ENCODE results near the gene AP1M1.

Gene AP1M1

DNA sequence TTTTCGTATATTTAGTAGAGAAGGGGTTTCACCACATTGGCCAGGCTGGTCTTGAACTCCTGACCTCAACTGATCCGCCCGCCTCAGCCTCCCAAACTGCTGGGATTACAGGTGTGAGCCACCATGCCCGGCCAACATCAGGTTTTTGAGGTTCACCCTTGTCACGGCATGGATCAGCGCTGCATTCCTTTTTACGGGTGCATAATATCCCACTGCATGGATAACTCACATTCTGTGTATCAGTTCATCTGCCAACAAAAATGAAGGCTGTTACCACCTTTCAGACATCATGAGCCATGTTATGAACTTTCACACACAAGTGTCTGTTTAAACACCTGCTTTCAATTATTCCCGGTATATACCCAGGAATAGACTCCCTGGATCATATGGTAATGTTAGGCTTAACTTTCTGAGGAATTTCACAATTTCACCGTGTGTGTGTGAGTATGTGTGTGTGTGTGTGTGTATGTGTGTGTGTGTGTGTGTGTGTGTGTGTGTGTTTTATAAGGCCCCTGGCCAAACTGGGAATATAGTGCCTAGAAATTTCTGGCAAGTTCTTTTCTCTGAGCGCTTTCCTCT lies 52.2 kb downstream of the AP1M1 start:
- Mint-ChIP-seq H3K27me3 (ENCODE audit: low read depth) (peaks cover 12% of the 10 kb centered on the region), H3K4me3 (no peak overlapping the region), H3K27ac (no peak overlapping the region), H3K9me3 (no peaks in the 10 kb centered on the region), H3K36me3 (ENCODE audit: low read depth) (peaks cover 1% of the 10 kb centered on the region), H3K4me1 (ENCODE audit: low read depth) (peaks cover 8% of the 10 kb centered on the region)

DNA sequence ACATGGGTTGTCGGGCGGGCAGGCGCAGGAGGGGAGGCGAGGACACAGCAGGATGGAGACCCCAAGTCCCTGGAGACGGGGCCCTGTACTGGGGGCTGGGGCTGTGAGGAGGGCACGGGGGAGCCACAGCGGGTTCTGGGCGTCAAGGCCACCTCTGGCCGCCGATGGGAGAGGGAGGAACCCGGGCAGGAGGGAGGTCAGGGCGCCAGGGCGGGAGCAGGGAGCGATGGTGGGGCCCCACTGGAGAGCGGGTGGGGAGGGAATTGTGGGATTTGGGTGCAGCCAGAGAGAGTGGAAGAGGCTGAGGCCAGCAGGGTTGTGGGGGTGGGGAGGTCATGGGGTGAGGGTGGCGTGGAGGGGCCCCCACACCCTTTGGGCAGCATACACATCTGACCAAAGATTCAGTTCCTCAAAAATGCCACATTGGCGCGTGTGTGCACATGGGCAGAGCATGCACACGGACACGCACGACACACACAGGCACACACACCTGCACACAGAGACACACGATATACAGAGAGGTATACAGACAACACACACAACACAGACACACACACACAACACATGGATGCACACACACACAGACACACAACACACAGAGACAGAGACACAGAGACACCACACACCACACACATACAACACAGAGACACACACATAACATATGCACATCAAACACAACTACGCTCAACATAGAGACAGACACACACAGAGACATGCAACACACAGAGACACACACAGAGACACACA lies 54.9 kb downstream of the AP1M1 start:
- no peaks in the 10 kb centered on the region for H3K27me3 Mint-ChIP-seq (ENCODE audit: low read depth)
- H3K36me3 Mint-ChIP-seq (ENCODE audit: low read depth) = no peaks in the 10 kb centered on the region
- H3K9me3 Mint-ChIP-seq = no peaks in the 10 kb centered on the region
- H3K4me1 Mint-ChIP-seq (ENCODE audit: low read depth) = peaks cover 4% of the 10 kb centered on the region
- no peak overlapping the region for H3K27ac Mint-ChIP-seq
- no peak overlapping the region for H3K4me3 Mint-ChIP-seq

DNA sequence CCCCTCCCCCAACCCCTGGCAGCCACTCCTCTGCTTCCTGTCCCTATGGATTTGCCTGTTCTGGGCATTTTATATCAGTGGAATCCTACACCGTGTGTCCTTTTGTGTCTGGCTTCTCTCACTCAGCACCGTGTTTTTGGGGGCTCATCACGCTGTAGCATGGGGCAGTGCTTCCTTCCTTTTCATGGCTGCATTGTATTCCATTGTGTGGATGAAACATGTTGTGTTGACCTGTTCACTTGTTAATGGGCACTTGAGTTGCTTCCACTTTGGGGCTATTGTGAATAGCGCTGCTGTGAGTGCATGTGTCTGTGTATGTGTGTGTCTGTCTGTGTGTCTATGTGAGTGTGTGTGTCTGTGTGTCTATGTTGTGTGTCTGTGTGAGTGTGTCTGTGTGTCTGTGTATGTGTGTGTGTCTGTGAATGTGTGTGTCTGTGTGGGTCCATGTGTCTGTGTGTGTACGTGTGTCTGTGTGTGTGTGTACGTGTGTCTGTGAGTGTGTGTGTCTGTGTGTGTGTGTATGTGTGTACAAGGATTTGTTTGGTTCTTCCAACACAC lies 57.2 kb downstream of the AP1M1 start:
- H3K9me3 Mint-ChIP-seq = no peaks in the 10 kb centered on the region
- H3K4me3 Mint-ChIP-seq = no peak overlapping the region
- H3K36me3 Mint-ChIP-seq (ENCODE audit: low read depth) = no peaks in the 10 kb centered on the region
- no peaks in the 10 kb centered on the region for H3K27me3 Mint-ChIP-seq (ENCODE audit: low read depth)
- no peak overlapping the region for H3K27ac Mint-ChIP-seq
- peaks cover 6% of the 10 kb centered on the region for H3K4me1 Mint-ChIP-seq (ENCODE audit: low read depth)

DNA sequence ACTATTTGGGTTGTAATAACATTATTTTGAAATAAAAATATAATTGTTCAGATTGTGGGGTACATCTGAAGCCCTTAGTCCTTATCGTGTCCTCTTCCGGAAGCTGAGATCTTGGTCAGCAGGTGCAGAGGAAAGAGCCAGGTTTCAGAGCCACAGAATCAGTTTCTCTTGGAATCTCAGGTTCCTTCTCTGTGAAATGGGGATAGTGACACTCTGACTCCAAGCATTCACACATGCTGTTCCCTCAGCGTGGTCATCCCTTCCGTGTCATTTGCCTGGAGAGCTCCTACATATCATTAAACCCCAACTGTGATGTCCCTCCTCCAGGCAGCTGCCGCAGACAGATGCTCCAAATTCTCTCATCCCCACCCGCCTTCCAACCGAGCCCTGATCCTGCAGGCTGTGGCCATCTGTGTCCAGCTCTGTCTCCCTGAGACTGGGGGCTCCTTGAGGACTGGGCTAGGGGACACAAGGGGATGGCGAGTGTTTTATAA lies 59.8 kb downstream of the AP1M1 start:
- H3K9me3 Mint-ChIP-seq = no peaks in the 10 kb centered on the region
- H3K36me3 Mint-ChIP-seq (ENCODE audit: low read depth) = peaks cover 2% of the 10 kb centered on the region
- peaks cover 3% of the 10 kb centered on the region for H3K27me3 Mint-ChIP-seq (ENCODE audit: low read depth)
- H3K27ac Mint-ChIP-seq = peak overlapping the region; percentile 26
- no peak overlapping the region for H3K4me3 Mint-ChIP-seq
- peaks cover 23% of the 10 kb centered on the region for H3K4me1 Mint-ChIP-seq (ENCODE audit: low read depth)

DNA sequence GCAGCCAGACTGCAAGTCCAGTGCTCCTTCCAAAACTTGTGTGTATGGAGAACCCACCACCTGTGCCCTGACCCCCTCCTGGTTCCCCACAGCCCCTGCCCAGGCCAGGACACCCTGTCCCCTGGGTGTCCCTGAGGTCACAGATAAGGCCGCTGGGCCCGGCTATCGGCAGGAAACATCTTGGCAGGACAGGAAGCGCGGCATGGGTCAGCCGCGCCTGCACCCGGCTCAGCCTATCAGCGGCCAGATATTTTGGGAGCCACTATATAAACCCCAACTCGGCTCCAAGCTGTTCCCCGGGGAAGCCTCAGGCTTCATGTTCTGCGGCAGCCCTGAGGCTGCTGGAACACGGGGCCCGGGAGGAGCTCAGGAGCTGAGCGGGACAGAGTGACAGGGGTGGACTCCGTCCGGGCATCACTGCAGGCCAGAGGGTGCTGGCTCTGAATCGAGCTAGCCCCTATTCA lies 60.8 kb downstream of the AP1M1 start:
- peaks cover 2% of the 10 kb centered on the region for H3K36me3 Mint-ChIP-seq (ENCODE audit: low read depth)
- peaks cover 26% of the 10 kb centered on the region for H3K4me1 Mint-ChIP-seq (ENCODE audit: low read depth)
- peaks cover 3% of the 10 kb centered on the region for H3K27me3 Mint-ChIP-seq (ENCODE audit: low read depth)
- H3K4me3 Mint-ChIP-seq = no peak overlapping the region
- H3K9me3 Mint-ChIP-seq = no peaks in the 10 kb centered on the region
- no peak overlapping the region for H3K27ac Mint-ChIP-seq

DNA sequence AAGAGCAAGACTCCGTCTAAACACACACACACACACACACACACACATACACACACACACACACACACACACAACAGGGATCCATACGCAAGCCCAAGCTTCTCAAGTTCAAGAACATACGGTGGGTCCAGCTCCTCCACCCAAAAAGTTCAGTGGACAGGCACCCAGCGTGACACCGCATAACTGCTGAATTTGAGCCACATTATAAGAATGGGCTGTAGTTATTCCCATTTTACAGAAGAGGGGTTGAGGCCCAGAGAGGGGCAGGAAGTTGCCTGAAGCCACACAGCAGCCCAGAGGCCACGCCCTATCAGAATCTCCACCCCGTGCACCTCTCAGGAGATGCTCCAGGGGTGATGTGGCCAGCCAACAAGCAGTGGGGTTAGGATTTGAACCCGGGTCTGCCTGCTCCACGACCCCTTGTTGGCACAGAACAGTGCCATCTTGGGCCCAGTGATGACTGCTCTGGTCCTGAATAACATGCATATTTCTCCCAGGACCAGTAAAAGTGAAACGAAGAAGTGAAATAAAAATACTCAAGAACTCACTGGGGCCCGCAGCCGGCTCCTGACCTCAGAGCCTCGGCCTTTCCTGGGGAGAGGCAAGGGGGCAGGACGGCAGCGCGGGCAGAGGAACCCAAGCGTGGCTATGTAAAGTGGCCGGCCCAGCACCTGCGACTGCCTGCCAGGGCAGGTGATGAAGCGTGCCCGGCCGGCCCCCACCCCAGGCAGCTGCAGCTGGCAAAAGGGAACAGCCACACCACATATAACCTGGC lies 61.9 kb downstream of the AP1M1 start:
- peaks cover 2% of the 10 kb centered on the region for H3K36me3 Mint-ChIP-seq (ENCODE audit: low read depth)
- H3K27ac Mint-ChIP-seq = no peak overlapping the region
- peaks cover 3% of the 10 kb centered on the region for H3K27me3 Mint-ChIP-seq (ENCODE audit: low read depth)
- peaks cover 26% of the 10 kb centered on the region for H3K4me1 Mint-ChIP-seq (ENCODE audit: low read depth)
- H3K4me3 Mint-ChIP-seq = no peak overlapping the region
- no peaks in the 10 kb centered on the region for H3K9me3 Mint-ChIP-seq

DNA sequence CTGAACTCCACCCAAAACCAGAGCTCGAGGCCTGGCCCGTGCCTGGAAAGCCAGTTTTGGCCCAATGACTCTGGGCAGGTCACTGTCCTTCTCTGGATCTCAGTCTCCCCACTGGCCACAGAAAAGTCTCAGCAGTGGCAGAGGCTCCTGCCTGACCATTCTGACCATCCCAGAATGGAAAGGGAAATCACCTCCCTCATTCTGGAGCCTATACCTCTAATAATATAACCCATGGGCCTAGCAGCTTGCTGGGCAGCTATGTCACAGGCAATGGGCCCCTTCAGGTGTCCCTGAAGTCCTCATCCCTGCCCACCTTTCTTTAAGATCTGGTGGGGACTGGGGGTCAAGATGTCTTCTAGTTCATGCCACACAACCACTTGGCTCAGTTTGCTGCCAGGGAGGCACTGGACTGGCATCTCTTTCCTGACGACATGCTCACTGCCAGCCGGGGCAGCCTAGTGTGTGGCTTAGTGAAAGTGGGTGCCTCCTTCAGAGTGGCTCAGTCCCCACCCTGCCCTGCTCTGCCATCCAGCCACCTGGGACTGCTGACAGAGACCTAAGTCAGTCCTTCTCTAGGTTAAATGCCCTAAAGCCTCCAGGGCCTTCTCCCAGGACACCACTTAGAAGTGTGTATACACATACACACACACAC lies 62.6 kb downstream of the AP1M1 start:
- Mint-ChIP-seq H3K4me3 (no peak overlapping the region), H3K36me3 (ENCODE audit: low read depth) (peaks cover 2% of the 10 kb centered on the region), H3K4me1 (ENCODE audit: low read depth) (peaks cover 30% of the 10 kb centered on the region), H3K27ac (no peak overlapping the region), H3K9me3 (no peaks in the 10 kb centered on the region), H3K27me3 (ENCODE audit: low read depth) (peaks cover 9% of the 10 kb centered on the region)

DNA sequence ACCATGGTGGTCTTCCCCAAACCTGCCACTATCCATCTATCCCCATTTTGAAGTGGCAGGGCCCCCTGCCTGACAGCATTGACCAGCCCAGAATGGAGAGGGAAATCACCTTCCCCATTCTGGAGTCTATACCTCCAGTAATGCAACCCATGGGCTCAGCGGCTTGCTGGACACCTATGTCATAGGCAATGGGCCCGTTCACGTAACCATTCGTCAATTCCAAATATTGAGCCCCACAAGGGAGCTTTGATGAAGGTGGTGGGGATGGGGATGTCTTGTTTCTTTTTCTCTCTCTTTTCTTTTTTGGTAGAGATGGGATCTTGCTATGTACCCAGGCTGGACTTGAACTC lies 63.1 kb downstream of the AP1M1 start:
- Mint-ChIP-seq H3K27ac (no peak overlapping the region), H3K4me1 (ENCODE audit: low read depth) (peaks cover 30% of the 10 kb centered on the region), H3K9me3 (no peaks in the 10 kb centered on the region), H3K27me3 (ENCODE audit: low read depth) (peaks cover 10% of the 10 kb centered on the region), H3K36me3 (ENCODE audit: low read depth) (peaks cover 2% of the 10 kb centered on the region), H3K4me3 (no peak overlapping the region)

DNA sequence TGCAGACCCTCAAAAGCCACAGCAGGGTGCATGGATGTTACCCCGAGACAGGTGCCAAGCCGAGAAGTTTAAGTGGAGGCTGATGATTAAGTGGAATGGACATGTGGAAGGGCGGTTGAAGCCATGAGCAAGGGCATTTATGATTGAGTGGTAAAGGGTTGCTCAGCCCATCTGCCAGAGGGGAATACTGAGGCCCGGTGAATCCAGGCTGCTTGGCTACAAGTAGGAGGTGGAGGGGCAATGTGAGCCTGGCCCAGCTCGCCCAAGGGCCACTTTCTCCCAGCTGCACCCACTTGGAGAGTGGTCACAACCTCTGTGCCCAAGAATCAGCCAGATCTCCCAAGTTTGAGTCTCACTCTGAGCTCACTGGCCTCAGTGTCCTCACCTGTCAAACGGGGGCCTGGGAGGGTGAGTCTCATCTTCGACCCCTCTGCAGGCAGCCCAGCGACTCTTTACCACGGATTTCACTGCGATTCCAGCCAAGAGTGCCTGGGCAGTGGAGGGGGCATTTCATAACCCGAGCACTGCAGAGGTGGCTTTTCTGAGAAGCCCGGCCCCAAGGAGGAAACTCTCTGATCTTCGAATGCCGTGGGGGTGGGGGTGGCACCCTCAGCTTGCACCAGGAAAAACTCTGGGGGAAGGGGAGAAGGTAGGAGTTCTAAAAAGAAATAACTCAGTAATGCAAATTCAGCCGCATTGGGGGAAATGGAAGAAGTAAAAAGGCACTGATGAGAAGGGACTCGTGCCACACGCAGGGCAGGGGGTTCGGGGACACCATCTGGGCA lies 64.1 kb downstream of the AP1M1 start:
- Mint-ChIP-seq H3K4me3 (peak overlapping the region; percentile 68), H3K36me3 (ENCODE audit: low read depth) (peaks cover 5% of the 10 kb centered on the region), H3K27me3 (ENCODE audit: low read depth) (peaks cover 17% of the 10 kb centered on the region), H3K4me1 (ENCODE audit: low read depth) (peaks cover 35% of the 10 kb centered on the region), H3K27ac (peak overlapping the region; percentile 77), H3K9me3 (no peaks in the 10 kb centered on the region)

DNA sequence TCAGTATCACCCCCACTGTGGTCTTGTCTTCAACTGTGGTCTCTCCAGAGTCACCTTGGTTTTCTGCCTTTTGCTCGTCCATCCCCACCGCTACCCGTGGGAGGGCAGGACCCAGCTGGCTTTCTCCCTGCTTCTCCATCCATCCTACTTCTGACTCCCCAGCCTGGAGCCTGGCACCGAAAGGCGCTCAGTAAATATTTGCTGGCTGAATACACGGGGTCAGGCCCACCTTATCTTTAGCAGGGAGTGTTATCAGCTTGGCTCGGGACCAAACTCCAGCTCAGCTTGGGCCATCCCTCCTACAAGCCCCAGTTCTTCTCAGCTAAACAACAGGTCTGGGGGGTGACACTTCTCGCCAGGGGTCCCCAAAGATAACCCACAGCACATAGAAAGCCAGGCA lies 64.9 kb downstream of the AP1M1 start:
- peaks cover 23% of the 10 kb centered on the region for H3K27me3 Mint-ChIP-seq (ENCODE audit: low read depth)
- no peak overlapping the region for H3K27ac Mint-ChIP-seq
- peak overlapping the region; percentile 50 for H3K4me3 Mint-ChIP-seq
- peaks cover 5% of the 10 kb centered on the region for H3K36me3 Mint-ChIP-seq (ENCODE audit: low read depth)
- peaks cover 40% of the 10 kb centered on the region for H3K4me1 Mint-ChIP-seq (ENCODE audit: low read depth)
- no peaks in the 10 kb centered on the region for H3K9me3 Mint-ChIP-seq

DNA sequence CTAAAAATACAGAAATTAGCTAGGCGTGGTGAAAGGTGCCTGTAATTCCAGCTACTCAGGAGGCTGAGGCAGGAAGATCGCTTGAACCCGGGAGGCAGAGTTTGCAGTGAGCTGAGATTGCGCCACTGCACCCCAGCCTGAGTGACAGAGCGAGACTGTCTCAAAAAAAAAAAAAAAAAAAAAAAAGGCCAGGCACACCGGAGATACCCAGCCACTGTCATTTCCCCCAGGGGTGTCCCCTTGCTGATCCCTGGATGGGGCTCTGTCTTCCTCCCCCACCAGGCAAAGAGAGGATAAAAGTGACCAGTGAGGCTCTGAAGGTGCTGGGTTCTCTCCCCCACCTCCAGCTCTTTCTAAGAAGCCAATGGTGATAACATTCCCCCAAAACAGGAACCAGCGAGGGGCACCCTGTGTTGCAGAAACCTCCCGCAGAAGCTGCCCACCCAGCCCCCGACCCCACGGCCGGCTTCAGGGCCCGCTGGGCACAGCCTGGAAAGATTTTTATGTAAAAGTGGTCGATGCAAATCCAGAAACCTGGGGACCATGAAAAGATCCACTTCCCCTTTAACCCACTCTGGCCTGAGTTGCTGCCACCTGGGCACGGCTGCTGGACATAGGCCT lies 65.5 kb downstream of the AP1M1 start:
- Mint-ChIP-seq H3K36me3 (ENCODE audit: low read depth) (peaks cover 5% of the 10 kb centered on the region), H3K27me3 (ENCODE audit: low read depth) (peaks cover 25% of the 10 kb centered on the region), H3K4me1 (ENCODE audit: low read depth) (peaks cover 40% of the 10 kb centered on the region), H3K27ac (no peak overlapping the region), H3K9me3 (no peaks in the 10 kb centered on the region), H3K4me3 (no peak overlapping the region)

DNA sequence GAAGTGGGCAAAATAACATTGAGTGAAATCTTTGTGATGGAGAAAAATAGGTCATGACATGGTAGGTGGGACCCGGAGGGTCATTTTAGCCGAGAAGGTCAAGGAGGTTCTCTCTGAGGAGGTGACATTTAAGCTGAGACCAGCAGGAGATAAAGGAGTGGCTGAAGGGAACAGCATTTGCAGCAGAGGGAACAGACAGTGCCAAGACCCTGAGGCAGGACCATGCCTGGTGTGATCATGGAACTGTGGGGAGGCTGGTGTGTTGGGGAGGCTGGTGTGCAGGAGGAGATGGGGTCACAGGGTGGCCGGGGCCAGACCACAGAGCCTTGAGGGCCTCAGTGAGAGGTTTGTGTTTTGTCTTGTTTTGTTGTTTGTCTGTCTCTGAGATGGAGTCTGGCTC lies 67.5 kb downstream of the AP1M1 start:
- no peak overlapping the region for H3K27ac Mint-ChIP-seq
- no peaks in the 10 kb centered on the region for H3K9me3 Mint-ChIP-seq
- no peak overlapping the region for H3K4me3 Mint-ChIP-seq
- peaks cover 5% of the 10 kb centered on the region for H3K36me3 Mint-ChIP-seq (ENCODE audit: low read depth)
- peaks cover 35% of the 10 kb centered on the region for H3K27me3 Mint-ChIP-seq (ENCODE audit: low read depth)
- H3K4me1 Mint-ChIP-seq (ENCODE audit: low read depth) = peaks cover 39% of the 10 kb centered on the region

DNA sequence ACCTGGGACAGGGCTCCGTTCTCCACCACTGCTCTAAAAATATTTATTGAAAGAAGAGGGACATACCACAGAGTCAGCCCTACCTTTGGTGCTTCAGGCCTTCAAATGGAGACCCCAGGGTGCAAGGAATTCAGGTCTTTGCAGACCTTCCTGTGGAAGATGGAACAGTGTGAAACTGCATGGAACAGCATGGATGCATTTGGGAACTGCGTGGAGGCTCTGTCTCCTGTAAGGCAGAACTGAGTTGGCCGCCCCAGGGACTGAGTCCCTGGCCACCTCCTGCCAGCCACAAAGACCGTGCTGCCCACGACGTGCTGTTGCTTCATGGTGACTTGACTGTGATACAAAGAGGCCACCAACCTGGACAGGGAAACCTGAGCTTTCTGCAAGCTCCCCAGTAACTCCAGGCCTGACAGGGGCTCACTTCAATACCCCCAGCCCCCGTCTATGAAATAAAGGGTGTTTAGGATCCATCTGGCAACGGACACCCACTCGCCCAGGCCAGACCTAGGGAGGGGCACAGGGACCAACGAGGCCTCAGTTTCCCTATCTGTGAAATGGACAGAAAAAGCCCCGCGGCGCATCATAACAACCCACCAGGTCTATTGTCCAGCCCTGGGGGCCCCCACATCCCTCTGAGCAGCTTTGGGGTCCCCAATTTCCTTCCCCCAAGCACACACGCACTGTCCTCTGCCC lies 68.3 kb downstream of the AP1M1 start:
- H3K4me3 Mint-ChIP-seq = no peak overlapping the region
- peaks cover 38% of the 10 kb centered on the region for H3K27me3 Mint-ChIP-seq (ENCODE audit: low read depth)

More for the DNA sequence above, 68.3 kb downstream of the AP1M1 start:
- H3K36me3 Mint-ChIP-seq (ENCODE audit: low read depth) = peaks cover 6% of the 10 kb centered on the region
- H3K4me1 Mint-ChIP-seq (ENCODE audit: low read depth) = peaks cover 40% of the 10 kb centered on the region
- no peak overlapping the region for H3K27ac Mint-ChIP-seq
- H3K9me3 Mint-ChIP-seq = no peaks in the 10 kb centered on the region
